Left lobe of liver (tissue), 2 donors: ENCODE data around the gene TMEM139. TPM values are rescaled to one million over a fixed set of nuclear protein-coding genes. Genes with fewer than 3 reads are reported as not detected.

ENCODE experiments used
- ATAC-seq: fragments of 200-7000 bp; cut with Tn5 transposase; one replicate; pipeline ENCODE4 v1.9.1; 2020; ENCODE audit warnings: mild to moderate bottlenecking, moderate library complexity
- DNase-seq: peaks from one replicate; pipeline ENCODE4 v3.0.0-alpha.2; 2020; ENCODE audit warnings: low spot score
- total RNA-seq: library from RNA; stranded (reverse); gene quantifications from one replicate; pipeline ENCODE4 v1.2.1, GENCODE V29; 2021
- donor health status: DM: no; HTN: no; CAD: no; lungs with moderate emphysema.
- donor health status: DM: no; HTN: yes; CAD: no.

The TMEM139 gene
- total RNA-seq, 1 donor from 2014 or later, result 22.0 TPM

DNA sequence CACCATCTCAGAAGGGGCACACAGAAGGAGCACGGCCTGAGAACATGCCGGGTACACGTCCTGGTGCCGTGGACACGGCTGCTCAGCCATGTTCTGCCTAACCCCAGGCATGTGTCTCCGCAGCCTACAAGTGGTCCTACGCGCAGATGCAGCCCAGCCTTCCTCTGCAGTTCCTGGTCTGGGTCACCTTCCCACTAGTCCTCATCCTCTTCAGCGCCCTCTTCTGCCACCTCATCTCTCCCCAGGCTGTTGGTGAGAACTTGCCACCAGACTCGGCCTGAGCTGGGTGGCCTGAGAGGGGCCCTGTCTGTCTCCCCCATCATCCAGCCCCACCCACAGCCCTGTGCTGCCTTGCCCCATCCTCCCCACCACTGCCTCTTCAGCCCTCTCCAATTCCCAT, 36.5 kb downstream of the TMEM139 start:
- ATAC-seq (no peak), DNase-seq (no peak)

DNA sequence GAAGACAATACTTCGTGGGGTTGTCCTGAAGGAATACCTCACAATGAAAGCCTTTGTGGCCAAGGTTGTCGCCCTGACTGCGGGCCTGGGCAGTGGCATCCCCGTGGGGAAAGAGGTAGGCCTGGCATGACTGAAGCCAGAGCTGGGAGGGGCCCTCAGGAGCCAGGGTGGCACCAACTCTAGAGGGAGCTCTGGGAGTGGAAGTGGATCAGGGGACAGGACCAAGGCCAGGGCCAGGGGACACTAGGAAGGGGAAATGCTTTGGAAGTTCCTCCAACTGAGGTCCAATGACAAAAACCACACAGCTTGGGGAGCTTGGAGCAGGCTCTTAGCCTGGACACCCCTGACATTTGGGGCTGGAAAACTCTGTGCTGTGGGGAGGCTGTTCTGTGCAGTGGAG, 37.0 kb downstream of the TMEM139 start:
- ATAC-seq (peak; percentile 64), DNase-seq (no peak)

GRCh38 chr7:143322760-143323633, 38.2 kb downstream of the TMEM139 start:
- ATAC-seq (no peak), DNase-seq (no peak)

DNA sequence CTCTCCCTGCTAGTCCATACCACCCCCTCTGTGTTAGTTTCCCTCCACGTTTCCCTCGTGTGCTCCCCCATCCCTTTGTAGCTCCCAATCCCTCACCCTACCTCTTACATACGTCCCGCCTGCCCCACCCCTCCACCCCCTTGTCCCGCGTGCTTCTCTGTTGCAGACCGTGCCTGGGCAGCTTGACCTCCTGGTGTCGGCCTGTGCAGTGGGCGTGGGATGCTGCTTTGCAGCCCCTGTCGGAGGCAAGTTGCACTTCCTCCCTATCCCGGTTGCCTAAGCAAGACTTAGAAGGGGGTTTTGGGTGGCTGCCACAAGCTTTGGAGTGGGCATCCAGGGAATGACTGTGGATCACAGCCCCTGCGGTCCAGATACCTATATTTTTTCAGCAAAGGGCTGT, 38.9 kb downstream of the TMEM139 start:
- ATAC-seq (no peak), DNase-seq (no peak)

DNA sequence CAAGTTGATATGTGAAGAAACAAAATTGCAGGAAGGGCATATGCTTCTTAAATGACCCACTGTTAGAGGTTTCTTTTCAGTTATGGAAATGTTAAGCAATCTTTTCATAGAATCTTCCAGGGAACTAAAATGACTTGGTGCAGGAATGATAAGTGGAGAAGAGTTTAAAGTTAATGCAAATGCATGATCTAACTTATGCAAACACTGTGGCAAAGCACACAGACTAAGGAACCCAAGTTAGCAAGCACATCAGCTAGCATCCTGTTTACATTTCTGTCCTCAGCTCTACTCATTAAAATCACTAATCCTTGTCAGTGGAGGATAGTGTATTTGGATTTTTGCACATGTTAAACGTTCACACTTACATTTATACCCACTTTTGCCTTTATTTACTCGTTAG, 40.5 kb downstream of the TMEM139 start:
- DNase-seq (no peak), ATAC-seq (no peak)

DNA sequence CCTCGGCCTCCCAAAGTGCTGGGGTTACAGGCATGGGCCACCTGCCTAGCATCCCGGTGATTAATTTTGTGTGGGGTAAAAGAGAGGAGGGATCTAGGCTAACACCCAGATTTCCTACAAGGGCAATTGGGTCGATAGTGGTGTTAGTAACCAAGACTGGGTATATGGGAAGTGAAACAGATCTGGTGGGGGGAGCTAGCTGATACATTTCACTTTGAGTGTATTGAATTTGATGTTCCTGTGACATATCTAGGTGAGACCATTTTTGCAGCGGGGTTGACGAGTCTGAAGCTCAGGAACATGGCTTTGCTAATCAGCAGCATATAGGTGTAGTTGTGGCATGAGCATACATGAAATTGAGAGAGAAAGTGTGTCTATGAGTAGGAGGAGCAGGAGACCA, 43.1 kb downstream of the TMEM139 start:
- ATAC-seq (no peak), DNase-seq (no peak)

GRCh38 chr7:143329471-143330170, 44.9 kb downstream of the TMEM139 start:
- no peak for DNase-seq
- peak; percentile 33 for ATAC-seq

GRCh38 chr7:143331179-143331801, 46.5 kb downstream of the TMEM139 start:
- DNase-seq (no peak), ATAC-seq (no peak)

DNA sequence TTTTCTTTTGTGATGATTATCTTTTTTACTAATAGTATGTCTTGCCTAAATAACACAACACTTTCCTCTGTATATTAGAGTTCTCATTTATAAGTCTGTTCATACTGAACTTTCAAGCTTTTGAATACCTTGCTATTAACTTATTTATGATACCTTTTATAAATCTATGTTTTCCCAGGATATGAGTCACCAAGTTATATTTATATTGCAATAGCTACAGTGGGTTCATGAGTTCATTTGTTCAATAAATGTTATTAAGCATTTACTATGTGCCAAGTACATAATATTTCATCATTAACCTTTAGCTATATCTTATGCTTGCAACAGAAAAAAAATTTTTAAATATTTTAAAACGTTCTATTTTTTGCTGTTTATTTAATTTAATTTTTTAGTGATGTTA, 49.5 kb downstream of the TMEM139 start:
- DNase-seq, result no peak
- no peak for ATAC-seq

- ATAC-seq, result no peak
- DNase-seq, result no peak
These were observed 52.5 kb downstream of the TMEM139 start for GRCh38 chr7:143337216-143337615.

Other genes with a start within 250 kb of the TMEM139 start
- gene OR6V1, start 232.6 kb upstream of the TMEM139 start, total RNA-seq, result not detected
- gene PIP, start 152.9 kb upstream of the TMEM139 start, total RNA-seq, result not detected
- gene TAS2R39, start 101.5 kb upstream of the TMEM139 start, total RNA-seq, result not detected
- not detected for gene TAS2R40, start 62.9 kb upstream of the TMEM139 start, total RNA-seq
- 261 TPM for gene GSTK1, start 21.5 kb upstream of the TMEM139 start, total RNA-seq
- gene CASP2, start 3.4 kb downstream of the TMEM139 start, total RNA-seq, result 8.4 TPM
- gene CLCN1, start 31.2 kb downstream of the TMEM139 start, total RNA-seq, result not detected
- gene FAM131B, start 77.8 kb downstream of the TMEM139 start, total RNA-seq, result 0.38 TPM
- 33.8 TPM for gene ZYX, start 96.4 kb downstream of the TMEM139 start, total RNA-seq
- 39.6 TPM for gene EPHA1, start 123.9 kb downstream of the TMEM139 start, total RNA-seq
- 0.38 TPM for gene TAS2R60, start 158.5 kb downstream of the TMEM139 start, total RNA-seq
- 0.45 TPM for gene TAS2R41, start 192.9 kb downstream of the TMEM139 start, total RNA-seq